Urinary bladder (tissue), 4 donors: ENCODE data around the gene TREX2. TPM values are rescaled to one million over a fixed set of nuclear protein-coding genes. Genes with fewer than 3 reads are reported as not detected.

Source experiments
- DNase-seq: peaks from one replicate; pipeline ENCODE4 v3.0.0-alpha.2; 2015; ENCODE audit errors: extremely low spot score
- H3K27ac ChIP-seq: one replicate; pipeline ENCODE4 v1.5.1; 2013; ENCODE audit warnings: low read depth, mild to moderate bottlenecking, moderate library complexity
- H3K36me3 ChIP-seq: one replicate; pipeline ENCODE4 v1.6.1; 2013; ENCODE audit warnings: mild to moderate bottlenecking, moderate library complexity; ENCODE audit not compliant: insufficient read depth
- H3K4me1 ChIP-seq: one replicate; pipeline ENCODE4 v1.6.1; 2013; ENCODE audit warnings: mild to moderate bottlenecking, moderate library complexity; ENCODE audit not compliant: insufficient read depth
- H3K4me3 ChIP-seq: one replicate; pipeline ENCODE4 v1.5.1; 2013; ENCODE audit warnings: low read depth, low read length
- WGBS: extraction: QIAGEN DNeasy Blood & Tissue Kit; methylation state at CpG from one replicate; pipeline ENCODE4 v1.1.7; 2013; 5-methylcytosine and 5-hydroxymethylcytosine counted together
- polyA plus RNA-seq: library from polyadenylated mRNA; stranded (reverse); fragments of 200-250 nt; gene quantifications from one replicate; pipeline ENCODE4 v1.2.3, GENCODE V29; 2013
- total RNA-seq: library from RNA; depleted of rRNA; stranded (reverse); fragments of >200 nt; gene quantifications from one replicate; pipeline ENCODE4 v1.2.3, GENCODE V29; 2014
- donor health status: healthy with polysubstance abuse.
- donor health status: healthy.

TREX2 gene
- total and polyA plus RNA-seq, 2 donors = 0.21 to 0.49 TPM

GRCh38 chrX:153445106-153445855, 575 bp downstream of the TREX2 start:
- Histone ChIP-seq H3K4me1 (no peaks in the 10 kb centered on the region), H3K27ac (no peak overlapping the region), H3K36me3 (peaks cover 3% of the 10 kb centered on the region), H3K4me3 (no peak overlapping the region)
- 89% methylated on average over 35 of the region's 35 CpGs for WGBS
- no peak for DNase-seq

GRCh38 chrX:153444333-153445011, 1.4 kb downstream of the TREX2 start:
- no peak for DNase-seq
- Histone ChIP-seq H3K27ac (no peak overlapping the region), H3K36me3 (no peaks in the 10 kb centered on the region), H3K4me1 (no peaks in the 10 kb centered on the region), H3K4me3 (no peak overlapping the region)
- 88% methylated on average over 37 of the region's 37 CpGs for WGBS

GRCh38 chrX:153443476-153444332, 2.2 kb downstream of the TREX2 start:
- no peaks in the 10 kb centered on the region for H3K36me3 ChIP-seq
- H3K27ac ChIP-seq = no peak overlapping the region
- H3K4me3 ChIP-seq = no peak overlapping the region
- WGBS = 76% methylated on average over 25 of the region's 25 CpGs
- DNase-seq = no peak
- H3K4me1 ChIP-seq = no peaks in the 10 kb centered on the region

- H3K27ac ChIP-seq = no peak overlapping the region
- no peak for DNase-seq
- no peak overlapping the region for H3K4me3 ChIP-seq
- no peaks in the 10 kb centered on the region for H3K36me3 ChIP-seq
- 80% methylated on average over 5 of the region's 5 CpGs for WGBS
- H3K4me1 ChIP-seq = no peaks in the 10 kb centered on the region
These were observed 3.4 kb downstream of the TREX2 start for GRCh38 chrX:153442463-153442862.

GRCh38 chrX:153441981-153442380, 3.9 kb downstream of the TREX2 start:
- Histone ChIP-seq H3K4me1 (no peaks in the 10 kb centered on the region), H3K36me3 (no peaks in the 10 kb centered on the region), H3K4me3 (no peak overlapping the region), H3K27ac (no peak overlapping the region)
- 75% methylated on average over 9 of the region's 9 CpGs for WGBS
- peak; percentile 5 for DNase-seq

- Histone ChIP-seq H3K4me1 (no peaks in the 10 kb centered on the region), H3K4me3 (no peak overlapping the region), H3K36me3 (no peaks in the 10 kb centered on the region), H3K27ac (no peak overlapping the region)
- WGBS = 68% methylated on average over 7 of the region's 7 CpGs
- DNase-seq = no peak
These were observed 4.6 kb downstream of the TREX2 start for GRCh38 chrX:153441296-153441695.

GRCh38 chrX:153440556-153441135, 5.2 kb downstream of the TREX2 start:
- no peaks in the 10 kb centered on the region for H3K4me1 ChIP-seq
- no peak for DNase-seq
- 74% methylated on average over 13 of the region's 13 CpGs for WGBS
- no peak overlapping the region for H3K27ac ChIP-seq
- no peak overlapping the region for H3K4me3 ChIP-seq
- H3K36me3 ChIP-seq = no peaks in the 10 kb centered on the region

GRCh38 chrX:153439977-153440376, 5.9 kb downstream of the TREX2 start:
- no peak overlapping the region for H3K4me3 ChIP-seq
- H3K36me3 ChIP-seq = no peaks in the 10 kb centered on the region
- no peak overlapping the region for H3K27ac ChIP-seq
- 91% methylated on average over 4 of the region's 4 CpGs for WGBS
- H3K4me1 ChIP-seq = no peaks in the 10 kb centered on the region
- DNase-seq = no peak

- Histone ChIP-seq H3K4me1 (no peaks in the 10 kb centered on the region), H3K27ac (no peak overlapping the region), H3K4me3 (no peak overlapping the region), H3K36me3 (no peaks in the 10 kb centered on the region)
- WGBS = 22% methylated on average over 8 of the region's 8 CpGs
- DNase-seq = no peak
These were observed 7.3 kb downstream of the TREX2 start for GRCh38 chrX:153438532-153438931.

GRCh38 chrX:153435845-153436244, 10.0 kb downstream of the TREX2 start:
- WGBS = 69% methylated on average over 3 of the region's 3 CpGs
- no peaks in the 10 kb centered on the region for H3K36me3 ChIP-seq
- H3K4me3 ChIP-seq = no peak overlapping the region
- no peak overlapping the region for H3K27ac ChIP-seq
- DNase-seq = no peak
- no peaks in the 10 kb centered on the region for H3K4me1 ChIP-seq

GRCh38 chrX:153434801-153435200, 11.1 kb downstream of the TREX2 start:
- WGBS = 89% methylated on average over 8 of the region's 8 CpGs
- Histone ChIP-seq H3K27ac (no peak overlapping the region), H3K4me1 (no peaks in the 10 kb centered on the region), H3K4me3 (no peak overlapping the region), H3K36me3 (no peaks in the 10 kb centered on the region)
- DNase-seq = no peak

GRCh38 chrX:153433781-153434285, 12.0 kb downstream of the TREX2 start:
- DNase-seq = no peak
- Histone ChIP-seq H3K27ac (no peak overlapping the region), H3K4me1 (no peaks in the 10 kb centered on the region), H3K36me3 (no peaks in the 10 kb centered on the region), H3K4me3 (no peak overlapping the region)
- WGBS = 87% methylated on average over 17 of the region's 17 CpGs

- 64% methylated on average over 12 of the region's 12 CpGs for WGBS
- Histone ChIP-seq H3K4me1 (no peaks in the 10 kb centered on the region), H3K36me3 (no peaks in the 10 kb centered on the region), H3K4me3 (no peak overlapping the region), H3K27ac (no peak overlapping the region)
- DNase-seq = no peak
These were observed 12.6 kb downstream of the TREX2 start for GRCh38 chrX:153433161-153433680.
